H1 (cell line): ENCODE results near the gene TP53I13. TPM values are rescaled to one million over a fixed set of nuclear protein-coding genes. Genes with fewer than 3 reads are reported as not detected.

Source experiments
- CBX5 ChIP-seq: fragments of 300-800, 300-1000 bp; sonication (generic); IDR thresholded peaks from 2 replicates; pipeline ENCODE4 v1.7.1; 2016; ENCODE audit warnings: antibody characterized with exemption, low read length, low read depth
- SAP30 ChIP-seq: fragments of 300-600 bp; sonication (generic); IDR thresholded peaks from 2 replicates; pipeline ENCODE4 v1.7.1; 2012; ENCODE audit warnings: low read length, moderate library complexity, mild to moderate bottlenecking, inconsistent platforms; ENCODE audit not compliant: insufficient read depth, insufficient replicate concordance
- SUZ12 ChIP-seq: fragments of 200-600 bp; sonication (generic); IDR thresholded peaks from 2 replicates; pipeline ENCODE4 v1.6.1; 2012; ENCODE audit warnings: mild to moderate bottlenecking, inconsistent platforms, low read length, moderate library complexity, mixed read lengths
- polyA plus RNA-seq, 7 experiments: library from polyadenylated mRNA; depleted of rRNA in 3 of 7; stranded (reverse) in 5 of 7; unstranded in 2 of 7; fragments of >200 nt in 5 of 7; fragments of 200-250 nt in 2 of 7; gene quantifications; 1 replicate in 5 of 7; 2 replicates in 1 of 7; 4 replicates in 1 of 7; pipeline versions ENCODE4 v1.2.1 to v1.2.3, GENCODE V29; 2011 to 2013; ENCODE audit warnings: missing spikeins in 2 of 7, mixed read lengths in 2 of 7
- total RNA-seq: library from RNA; stranded (reverse); fragmentation: NEBNext Ultra II Directional; extraction: Animal tissue kit (Norgen Biotek cat#: 25700); gene quantifications from 2 replicates; pipeline ENCODE4 v1.2.1, GENCODE V29; 2021

Gene TP53I13
- total and polyA plus RNA-seq, 2 of the 8 experiments (the other 6 are each of a cell fraction or from before 2014, with no cell fraction given): 22.4 to 35.7 TPM

DNA sequence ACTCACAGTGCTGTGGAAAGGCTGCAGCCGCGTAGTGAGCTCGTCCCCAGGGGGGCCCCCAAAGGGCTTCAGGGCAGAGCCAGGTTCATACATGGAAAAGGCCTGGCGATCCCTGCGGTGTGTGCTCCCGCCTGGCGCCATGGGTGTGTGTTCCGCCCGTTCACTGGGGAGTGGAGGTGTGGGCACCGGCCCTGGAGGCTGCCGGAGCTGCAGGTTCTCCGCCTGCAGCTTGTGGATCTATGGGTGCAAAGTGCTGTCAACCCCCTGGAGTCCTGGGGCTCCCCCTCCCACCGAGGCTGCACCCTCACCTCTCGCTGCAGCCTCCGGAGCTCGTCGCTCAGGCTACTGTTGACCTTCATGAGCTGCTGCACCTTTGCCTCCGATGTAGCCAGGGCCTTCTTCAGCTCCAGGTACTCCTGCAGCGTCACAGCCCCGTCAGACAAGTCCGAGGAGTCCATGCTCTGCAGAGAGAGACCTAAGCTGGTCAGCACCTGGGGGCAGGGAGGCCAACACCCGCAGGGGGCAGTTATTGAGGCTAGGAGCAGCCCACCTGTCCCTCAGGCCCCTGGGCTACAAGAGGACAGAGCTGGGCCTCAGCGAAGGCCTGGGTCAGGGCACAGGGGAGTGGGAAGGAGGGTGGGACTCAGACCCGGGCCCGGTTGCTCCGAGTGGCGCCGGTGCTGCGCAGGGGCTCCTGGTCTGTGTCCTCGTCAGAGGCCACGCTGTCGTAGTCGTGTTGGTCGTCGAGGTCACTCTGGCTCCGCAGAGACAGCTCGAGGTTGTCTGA is 7.9 kb downstream of the TP53I13 start (continued):
- TF ChIP-seq SAP30 (no peak), SUZ12 (no peak), CBX5 (no peak)
